Measurements from ENCODE around the gene TNFRSF18.

The TNFRSF18 gene

GRCh38 chr1:1240822-1241587, 34.6 kb upstream of the TNFRSF18 start:
- no peak for DNase-seq (ENCODE audit: low spot score)

GRCh38 chr1:1240348-1240732, 33.9 kb upstream of the TNFRSF18 start:
- no peak for DNase-seq (ENCODE audit: low spot score)

GRCh38 chr1:1239614-1240347, 33.4 kb upstream of the TNFRSF18 start:
- DNase-seq (ENCODE audit: low spot score) = peak; percentile 65

- DNase-seq (ENCODE audit: low spot score) = no peak
Observed at GRCh38 chr1:1239227-1239613, 32.8 kb upstream of the TNFRSF18 start.

GRCh38 chr1:1238702-1239178, 32.3 kb upstream of the TNFRSF18 start:
- peak; percentile 73 for DNase-seq (ENCODE audit: low spot score)

- DNase-seq (ENCODE audit: low spot score) = peak; percentile 88
Observed at GRCh38 chr1:1237874-1238701, 31.7 kb upstream of the TNFRSF18 start.

GRCh38 chr1:1236945-1237873, 30.8 kb upstream of the TNFRSF18 start:
- DNase-seq (ENCODE audit: low spot score) = peak; percentile 59

GRCh38 chr1:1236176-1236763, 29.9 kb upstream of the TNFRSF18 start:
- no peak for DNase-seq (ENCODE audit: low spot score)

- no peak for DNase-seq (ENCODE audit: low spot score)
Observed at GRCh38 chr1:1235016-1235744, 28.8 kb upstream of the TNFRSF18 start.

- no peak for DNase-seq (ENCODE audit: low spot score)
Observed at GRCh38 chr1:1234180-1234808, 27.9 kb upstream of the TNFRSF18 start.

- DNase-seq (ENCODE audit: low spot score) = no peak
Observed at GRCh38 chr1:1233567-1233892, 27.1 kb upstream of the TNFRSF18 start.

GRCh38 chr1:1232796-1233566, 26.6 kb upstream of the TNFRSF18 start:
- no peak for DNase-seq (ENCODE audit: low spot score)

- no peak for DNase-seq (ENCODE audit: low spot score)
Observed at GRCh38 chr1:1232208-1232795, 25.9 kb upstream of the TNFRSF18 start, which contains the start of gene B3GALT6. B3GALT6 (plus strand) TSS chr1:1232237; CDS start chr1:1232279, 42 bp downstream.

- peak; percentile 100 for DNase-seq (ENCODE audit: low spot score)
Observed at GRCh38 chr1:1231400-1232207, 25.2 kb upstream of the TNFRSF18 start, which contains the start of gene SDF4. SDF4 (minus strand) TSS chr1:1232001; CDS start chr1:1228772, 3,229 bp downstream.

GRCh38 chr1:1230656-1231399, 24.4 kb upstream of the TNFRSF18 start:
- DNase-seq (ENCODE audit: low spot score) = peak; percentile 94

- no peak for DNase-seq (ENCODE audit: low spot score)
Observed at GRCh38 chr1:1229770-1230169, 23.4 kb upstream of the TNFRSF18 start.

All from HuH-7.5 (cell line).